Measurements from ENCODE around the gene GGTLC2. TPM values are rescaled to one million over a fixed set of nuclear protein-coding genes. Genes with fewer than 3 reads are reported as not detected.
"Not testable (repeated sequence)": the region's sequence is repeated elsewhere in the genome, so short reads cannot be mapped to it uniquely, and the experiment has no call there.

GGTLC2 gene
- not detected for polyA plus RNA-seq (2013, experiment 1 of 2)
- not detected for polyA plus RNA-seq (2013, experiment 2 of 2)

GRCh38 chr22:22644314-22644713 is at the start of gene GGTLC2:
Gene GGTLC2, plus strand, starts transcription at chr22:22644614. Its CDS starts 1,732 bp downstream, at chr22:22646346.
- WGBS, 2 experiments (ENCODE audit: insufficient coverage in 2 of 2), result no CpG with 5 or more reads among the region's 30 CpGs
- not testable (repeated sequence) for H3K36me3 ChIP-seq (ENCODE audit: control insufficient read depth, insufficient read depth, low read length); H3K4me1 ChIP-seq (ENCODE audit: control insufficient read depth, insufficient read depth, low read length, poor library complexity, severe bottlenecking); H3K9me3 ChIP-seq (ENCODE audit: control insufficient read depth, low read length); H3K4me3 ChIP-seq (ENCODE audit: extremely low read depth, insufficient read depth, low read length, poor library complexity, severe bottlenecking); H3K27ac ChIP-seq (ENCODE audit: low read depth, low read length, severe bottlenecking)

- Histone ChIP-seq H3K4me3 (ENCODE audit: extremely low read depth, insufficient read depth, low read length, poor library complexity, severe bottlenecking) (no peak overlapping the region), H3K9me3 (ENCODE audit: control insufficient read depth, low read length) (no peaks in the 10 kb centered on the region), H3K27ac (ENCODE audit: low read depth, low read length, severe bottlenecking) (no peak overlapping the region), H3K36me3 (ENCODE audit: control insufficient read depth, insufficient read depth, low read length) (no peaks in the 10 kb centered on the region), H3K4me1 (ENCODE audit: control insufficient read depth, insufficient read depth, low read length, poor library complexity, severe bottlenecking) (no peaks in the 10 kb centered on the region)
- WGBS, 2 experiments (ENCODE audit: insufficient coverage in 2 of 2), result 54 to 63% methylated on average over 4 of the region's 5 CpGs
These were observed 49.2 kb upstream of the GGTLC2 start for GRCh38 chr22:22595001-22595835.

- Histone ChIP-seq H3K36me3 (ENCODE audit: control insufficient read depth, insufficient read depth, low read length) (no peaks in the 10 kb centered on the region), H3K9me3 (ENCODE audit: control insufficient read depth, low read length) (no peaks in the 10 kb centered on the region), H3K4me3 (ENCODE audit: extremely low read depth, insufficient read depth, low read length, poor library complexity, severe bottlenecking) (no peak overlapping the region), H3K27ac (ENCODE audit: low read depth, low read length, severe bottlenecking) (no peak overlapping the region), H3K4me1 (ENCODE audit: control insufficient read depth, insufficient read depth, low read length, poor library complexity, severe bottlenecking) (no peaks in the 10 kb centered on the region)
- WGBS, 2 experiments (ENCODE audit: insufficient coverage in 2 of 2), result 38 to 55% methylated on average over 4 to 5 of the region's 5 CpGs
These were observed 46.3 kb upstream of the GGTLC2 start for GRCh38 chr22:22598144-22598543.

- H3K36me3 ChIP-seq (ENCODE audit: control insufficient read depth, insufficient read depth, low read length), result no peaks in the 10 kb centered on the region
- WGBS, 2 experiments (ENCODE audit: insufficient coverage in 2 of 2), result 79% methylated on average over 2 of the region's 3 CpGs; no CpG with 5 or more reads in 1 of the 2 experiments
- H3K4me3 ChIP-seq (ENCODE audit: extremely low read depth, insufficient read depth, low read length, poor library complexity, severe bottlenecking), result no peak overlapping the region
- H3K9me3 ChIP-seq (ENCODE audit: control insufficient read depth, low read length), result no peaks in the 10 kb centered on the region
- H3K4me1 ChIP-seq (ENCODE audit: control insufficient read depth, insufficient read depth, low read length, poor library complexity, severe bottlenecking), result no peaks in the 10 kb centered on the region
- no peak overlapping the region for H3K27ac ChIP-seq (ENCODE audit: low read depth, low read length, severe bottlenecking)
These were observed 45.2 kb upstream of the GGTLC2 start for GRCh38 chr22:22599248-22599647.

- no peak overlapping the region for H3K4me3 ChIP-seq (ENCODE audit: extremely low read depth, insufficient read depth, low read length, poor library complexity, severe bottlenecking)
- no peaks in the 10 kb centered on the region for H3K36me3 ChIP-seq (ENCODE audit: control insufficient read depth, insufficient read depth, low read length)
- 82 to 90% methylated on average over 5 to 6 of the region's 6 CpGs for WGBS, 2 experiments (ENCODE audit: insufficient coverage in 2 of 2)
- no peaks in the 10 kb centered on the region for H3K9me3 ChIP-seq (ENCODE audit: control insufficient read depth, low read length)
- no peaks in the 10 kb centered on the region for H3K4me1 ChIP-seq (ENCODE audit: control insufficient read depth, insufficient read depth, low read length, poor library complexity, severe bottlenecking)
- no peak overlapping the region for H3K27ac ChIP-seq (ENCODE audit: low read depth, low read length, severe bottlenecking)
These were observed 43.7 kb upstream of the GGTLC2 start for GRCh38 chr22:22600531-22601261.

GRCh38 chr22:22603470-22603947 is 40.9 kb upstream of the GGTLC2 start:
- H3K4me3 ChIP-seq (ENCODE audit: extremely low read depth, insufficient read depth, low read length, poor library complexity, severe bottlenecking), result no peak overlapping the region

GRCh38 chr22:22604326-22605073 is 39.9 kb upstream of the GGTLC2 start:
- H3K9me3 ChIP-seq (ENCODE audit: control insufficient read depth, low read length), result no peaks in the 10 kb centered on the region
- no peaks in the 10 kb centered on the region for H3K36me3 ChIP-seq (ENCODE audit: control insufficient read depth, insufficient read depth, low read length)
- H3K4me3 ChIP-seq (ENCODE audit: extremely low read depth, insufficient read depth, low read length, poor library complexity, severe bottlenecking), result no peak overlapping the region
- 63 to 90% methylated on average over 1 to 2 of the region's 3 CpGs for WGBS, 2 experiments (ENCODE audit: insufficient coverage in 2 of 2)
- no peaks in the 10 kb centered on the region for H3K4me1 ChIP-seq (ENCODE audit: control insufficient read depth, insufficient read depth, low read length, poor library complexity, severe bottlenecking)
- H3K27ac ChIP-seq (ENCODE audit: low read depth, low read length, severe bottlenecking), result no peak overlapping the region

More at GRCh38 chr22:22603470-22603947, 40.9 kb upstream of the GGTLC2 start:
- WGBS, 2 experiments (ENCODE audit: insufficient coverage in 2 of 2), result 93% methylated on average over 2 of the region's 3 CpGs; no CpG with 5 or more reads in 1 of the 2 experiments
- Histone ChIP-seq H3K36me3 (ENCODE audit: control insufficient read depth, insufficient read depth, low read length) (no peaks in the 10 kb centered on the region), H3K27ac (ENCODE audit: low read depth, low read length, severe bottlenecking) (no peak overlapping the region), H3K4me1 (ENCODE audit: control insufficient read depth, insufficient read depth, low read length, poor library complexity, severe bottlenecking) (no peaks in the 10 kb centered on the region), H3K9me3 (ENCODE audit: control insufficient read depth, low read length) (no peaks in the 10 kb centered on the region)

DNA sequence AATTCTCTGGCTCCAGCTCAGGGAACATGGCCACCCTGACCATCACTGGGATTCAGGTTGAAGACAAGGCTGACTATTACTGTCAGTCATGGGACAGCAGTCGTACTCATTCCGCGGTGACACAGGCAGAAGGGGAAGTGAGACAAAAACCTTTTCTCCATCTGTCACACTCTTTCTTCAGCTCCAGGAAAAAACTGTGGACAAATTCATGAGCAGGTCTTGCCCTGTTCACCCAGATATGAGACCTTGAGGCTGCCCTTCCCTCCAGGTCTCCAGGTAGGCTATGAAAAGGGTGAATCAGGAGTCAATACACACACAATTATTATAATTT is 39.4 kb upstream of the GGTLC2 start:
- Histone ChIP-seq H3K4me1 (ENCODE audit: control insufficient read depth, insufficient read depth, low read length, poor library complexity, severe bottlenecking) (no peaks in the 10 kb centered on the region), H3K27ac (ENCODE audit: low read depth, low read length, severe bottlenecking) (no peak overlapping the region), H3K36me3 (ENCODE audit: control insufficient read depth, insufficient read depth, low read length) (no peaks in the 10 kb centered on the region), H3K4me3 (ENCODE audit: extremely low read depth, insufficient read depth, low read length, poor library complexity, severe bottlenecking) (no peak overlapping the region), H3K9me3 (ENCODE audit: control insufficient read depth, low read length) (no peaks in the 10 kb centered on the region)
- 100% methylated on average over 3 of the region's 3 CpGs; no CpG with 5 or more reads in 1 of the 2 experiments for WGBS, 2 experiments (ENCODE audit: insufficient coverage in 2 of 2)

- H3K4me3 ChIP-seq (ENCODE audit: extremely low read depth, insufficient read depth, low read length, poor library complexity, severe bottlenecking); H3K36me3 ChIP-seq (ENCODE audit: control insufficient read depth, insufficient read depth, low read length); H3K4me1 ChIP-seq (ENCODE audit: control insufficient read depth, insufficient read depth, low read length, poor library complexity, severe bottlenecking); H3K9me3 ChIP-seq (ENCODE audit: control insufficient read depth, low read length); H3K27ac ChIP-seq (ENCODE audit: low read depth, low read length, severe bottlenecking): not testable (repeated sequence)
- WGBS, 2 experiments (ENCODE audit: insufficient coverage in 2 of 2), result 89 to 93% methylated on average over 3 of the region's 3 CpGs
These were observed 36.4 kb upstream of the GGTLC2 start for GRCh38 chr22:22608022-22608421.

DNA sequence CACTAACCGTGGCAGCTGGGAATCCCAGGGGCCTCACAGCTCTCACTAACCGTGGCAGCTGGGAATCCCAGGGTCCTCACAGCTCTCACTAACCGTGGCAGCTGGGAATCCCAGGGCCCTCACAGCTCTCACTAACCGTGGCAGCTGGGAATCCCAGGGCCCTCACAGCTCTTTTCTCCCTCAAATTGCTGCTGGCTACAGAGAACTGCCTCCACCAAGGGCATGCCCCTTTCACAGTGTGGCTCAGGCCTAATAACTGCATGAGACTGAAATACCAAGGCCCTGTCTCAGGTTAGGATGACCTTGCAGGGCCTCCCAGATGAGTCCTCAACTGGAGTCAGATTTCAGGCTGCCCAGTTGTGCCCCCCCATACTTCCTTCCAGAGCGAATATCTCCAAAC is 35.1 kb upstream of the GGTLC2 start:
- Histone ChIP-seq H3K36me3 (ENCODE audit: control insufficient read depth, insufficient read depth, low read length) (no peaks in the 10 kb centered on the region), H3K4me1 (ENCODE audit: control insufficient read depth, insufficient read depth, low read length, poor library complexity, severe bottlenecking) (no peaks in the 10 kb centered on the region), H3K27ac (ENCODE audit: low read depth, low read length, severe bottlenecking) (no peak overlapping the region), H3K9me3 (ENCODE audit: control insufficient read depth, low read length) (no peaks in the 10 kb centered on the region), H3K4me3 (ENCODE audit: extremely low read depth, insufficient read depth, low read length, poor library complexity, severe bottlenecking) (no peak overlapping the region)
- 83 to 84% methylated on average over 3 to 5 of the region's 5 CpGs for WGBS, 2 experiments (ENCODE audit: insufficient coverage in 2 of 2)

Data from mesodermal cell (in vitro differentiated cells).